K562 (cell line): ENCODE results near the gene RNF224. TPM values are rescaled to one million over a fixed set of nuclear protein-coding genes. Genes with fewer than 3 reads are reported as not detected.

Experiments used
- ATF3 ChIP-seq, 2 experiments: fragments of 450-650 bp in 1 of 2; sonication (generic) in 1 of 2; formaldehyde crosslinking in 1 of 2; IDR thresholded peaks in 1 of 2; conservative IDR thresholded peaks in 1 of 2; 2 replicates each; pipeline versions ENCODE4 v1.6.1 to v1.8.1; 2016 to 2023; ENCODE audit warnings: mild to moderate bottlenecking in 2 of 2, moderate library complexity in 2 of 2, inconsistent platforms in 1 of 2, missing genetic modification reagents in 1 of 2
- CLOCK ChIP-seq: fragments of 250-450 bp; sonication (Bioruptor Pico); IDR thresholded peaks from 2 replicates; pipeline ENCODE4 v1.4.0; 2020; ENCODE audit warnings: mild to moderate bottlenecking, moderate library complexity, borderline replicate concordance
- DDX20 ChIP-seq: fragments of 450-650 bp; IDR thresholded peaks from 2 replicates; pipeline ENCODE4 v1.6.1; 2016; ENCODE audit warnings: missing genetic modification characterization, low read depth, mild to moderate bottlenecking, missing compliant biosample characterization, moderate library complexity
- ELF2 ChIP-seq: fragments of 250-450 bp; sonication (Bioruptor Pico); IDR thresholded peaks from 2 replicates; pipeline ENCODE4 v1.5.0; 2021; ENCODE audit warnings: mild to moderate bottlenecking
- FOXA1 ChIP-seq: fragments of 450-650 bp; IDR thresholded peaks from 2 replicates; pipeline ENCODE4 v1.6.1; 2016; ENCODE audit warnings: mild to moderate bottlenecking, borderline replicate concordance
- FOXJ3 ChIP-seq: sonication (generic); formaldehyde crosslinking; IDR thresholded peaks from 2 replicates; pipeline ENCODE4 v1.4.0; 2020; ENCODE audit warnings: mild to moderate bottlenecking, missing genetic modification reagents
- GABPB2 ChIP-seq: fragments of 250-450 bp; sonication (Bioruptor Pico); conservative IDR thresholded peaks from 2 replicates; pipeline ENCODE4 v1.5.1; 2021; ENCODE audit warnings: mild to moderate bottlenecking
- HNRNPH1 ChIP-seq: fragments of 200-400 bp; formaldehyde crosslinking; optimal IDR thresholded peaks from 2 replicates; pipeline ENCODE3; 2017; ENCODE audit warnings: low read depth, mild to moderate bottlenecking, low read length, moderate library complexity
- KAT8 ChIP-seq: fragments of 450-650 bp; IDR thresholded peaks from 2 replicates; pipeline ENCODE4 v1.6.1; 2016; ENCODE audit warnings: low read depth, mild to moderate bottlenecking
- KDM1A ChIP-seq, 2 experiments: fragments of 450-650 bp; IDR thresholded peaks; 2 replicates each; pipeline ENCODE4 v1.6.1; 2016; ENCODE audit warnings: mild to moderate bottlenecking in 2 of 2
- MAZ ChIP-seq, 2 experiments: fragments of 450-650 bp in 1 of 2; sonication (generic) in 1 of 2; formaldehyde crosslinking; IDR thresholded peaks in 1 of 2; conservative IDR thresholded peaks in 1 of 2; 2 replicates each; pipeline versions ENCODE4 v1.4.0 to v1.5.0; 2020; ENCODE audit warnings: mild to moderate bottlenecking in 1 of 2, missing genetic modification reagents in 1 of 2
- MYNN ChIP-seq, 2 experiments: sonication (generic); formaldehyde crosslinking in 1 of 2; IDR thresholded peaks; 2 replicates each; pipeline versions ENCODE4 v1.5.0 to v1.6.1; 2016 to 2020; ENCODE audit warnings: antibody characterized with exemption in 1 of 2, missing genetic modification reagents in 1 of 2
- NFIX ChIP-seq: fragments of 250-450 bp; sonication (Bioruptor Pico); IDR thresholded peaks from 2 replicates; pipeline ENCODE4 v1.4.0; 2020; ENCODE audit warnings: low read depth, mild to moderate bottlenecking, moderate library complexity
- RBM15 ChIP-seq: fragments of 200-400 bp; formaldehyde crosslinking; IDR thresholded peaks from 2 replicates; pipeline ENCODE4 v1.6.1; 2018; ENCODE audit warnings: mild to moderate bottlenecking, low read length, moderate library complexity; ENCODE audit not compliant: insufficient read depth
- SUPT5H ChIP-seq: fragments of 450-650 bp; IDR thresholded peaks from 2 replicates; pipeline ENCODE4 v1.6.1; 2016
- TCF15 ChIP-seq: fragments of 250-450 bp; sonication (Bioruptor Pico); IDR thresholded peaks from 2 replicates; pipeline ENCODE4 v1.8.0; 2022; ENCODE audit warnings: moderate library complexity, mild to moderate bottlenecking, inconsistent platforms
- ZC3H8 ChIP-seq: fragments of 450-650 bp; IDR thresholded peaks from 2 replicates; pipeline ENCODE4 v1.6.1; 2017
- ZEB2 ChIP-seq: fragments of 450-650 bp; IDR thresholded peaks from 2 replicates; pipeline ENCODE4 v1.6.1; 2016
- ZNF280A ChIP-seq: fragments of 450-650 bp; IDR thresholded peaks from 2 replicates; pipeline ENCODE4 v1.6.1; 2018; ENCODE audit warnings: mild to moderate bottlenecking, low read depth; ENCODE audit not compliant: partially characterized antibody
- ZNF431 ChIP-seq: sonication (generic); formaldehyde crosslinking; IDR thresholded peaks from 2 replicates; pipeline ENCODE4 v1.8.0; 2022; ENCODE audit warnings: mild to moderate bottlenecking, missing genetic modification reagents
- ZNF512 ChIP-seq: IDR thresholded peaks from 2 replicates; pipeline ENCODE4 v1.6.1; 2016; ENCODE audit warnings: missing genetic modification characterization, missing compliant biosample characterization
- polyA plus RNA-seq, 8 experiments: library from polyadenylated mRNA; depleted of rRNA in 4 of 8; stranded (reverse) in 5 of 8; unstranded in 3 of 8; fragments of >200 nt; fragmentation: Nextera tagmentation in 2 of 8; fragmentation: Illumina TruSeq in 1 of 8; extraction: Ambion mirVana in 2 of 8; extraction: Trizol in 1 of 8; gene quantifications; 2 replicates each; pipeline versions ENCODE4 v1.2.1 to v1.2.3, GENCODE V29; 2011 to 2014; ENCODE audit warnings: inconsistent platforms in 1 of 8, missing spikeins in 1 of 8
- total RNA-seq, 7 experiments: library from RNA; depleted of rRNA in 6 of 7; stranded (reverse); fragments of >200 nt in 6 of 7; fragmentation: Illumina TruSeq in 2 of 7; extraction: Trizol in 2 of 7; gene quantifications; 2 replicates each; pipeline versions ENCODE4 v1.2.1 to v1.2.3, GENCODE V29; 2011 to 2021; ENCODE audit warnings: low replicate concordance in 1 of 7

The RNF224 gene
- total and polyA plus RNA-seq, 9 of the 15 experiments (the other 6 are each of a cell fraction or from before 2014, with no cell fraction given), result not detected

- TF ChIP-seq HNRNPH1, result no peak
- TF ChIP-seq RBM15, result no peak
- no peak for TF ChIP-seq ATF3 (IDR thresholded peaks at IDR 0.05)
- TF ChIP-seq ATF3 (CRISPR knock-in tag; conservative IDR thresholded peaks at IDR 0.05), result 0 out of 2 replicates have a peak, but pooled peaks have one; percentile 40
- TF ChIP-seq NFIX (CRISPR knock-in tag), result no peak
- no peak for TF ChIP-seq KAT8
- no peak; the same call in 1 of the 2 replicates for TF ChIP-seq GABPB2 (CRISPR knock-in tag)
- TF ChIP-seq ZNF280A, result no peak
- TF ChIP-seq CLOCK (CRISPR knock-in tag), result no peak
- TF ChIP-seq ELF2 (CRISPR knock-in tag), result no peak
- no peak for TF ChIP-seq TCF15 (CRISPR knock-in tag)
- TF ChIP-seq ZC3H8, result no peak
- peak; percentile 41; the same call in 1 of the 2 replicates for TF ChIP-seq MYNN (IDR thresholded peaks at IDR 0.05)
- no peak for TF ChIP-seq MYNN (CRISPR knock-in tag; IDR thresholded peaks at IDR 0.05)
- peak; percentile 100 for TF ChIP-seq SUPT5H
- TF ChIP-seq FOXA1, result no peak
- TF ChIP-seq ZEB2, result no peak
- no peak for TF ChIP-seq ZNF512 (tag)
- TF ChIP-seq ZNF431 (CRISPR knock-in tag), result no peak
- no peak for TF ChIP-seq KDM1A (IDR thresholded peaks at IDR 0.05)
- TF ChIP-seq DDX20 (tag), result no peak
- no peak for TF ChIP-seq FOXJ3 (CRISPR knock-in tag)
- TF ChIP-seq MAZ (CRISPR knock-in tag; conservative IDR thresholded peaks at IDR 0.05 in 1 of 2, IDR thresholded peaks at IDR 0.05 in 1 of 2), result peak in 1 of 2 experiments; percentile 42; a peak in 3 of 4 replicates
These were observed 13.7 kb downstream of the RNF224 start, which contains the start of gene TUBB4B (continued) for GRCh38 chr9:137240841-137241489.
